ENCODE results near the gene PTPN12.
"Not testable (repeated sequence)": the region's sequence is repeated elsewhere in the genome, so short reads cannot be mapped to it uniquely, and the experiment has no call there.

Gene PTPN12

DNA sequence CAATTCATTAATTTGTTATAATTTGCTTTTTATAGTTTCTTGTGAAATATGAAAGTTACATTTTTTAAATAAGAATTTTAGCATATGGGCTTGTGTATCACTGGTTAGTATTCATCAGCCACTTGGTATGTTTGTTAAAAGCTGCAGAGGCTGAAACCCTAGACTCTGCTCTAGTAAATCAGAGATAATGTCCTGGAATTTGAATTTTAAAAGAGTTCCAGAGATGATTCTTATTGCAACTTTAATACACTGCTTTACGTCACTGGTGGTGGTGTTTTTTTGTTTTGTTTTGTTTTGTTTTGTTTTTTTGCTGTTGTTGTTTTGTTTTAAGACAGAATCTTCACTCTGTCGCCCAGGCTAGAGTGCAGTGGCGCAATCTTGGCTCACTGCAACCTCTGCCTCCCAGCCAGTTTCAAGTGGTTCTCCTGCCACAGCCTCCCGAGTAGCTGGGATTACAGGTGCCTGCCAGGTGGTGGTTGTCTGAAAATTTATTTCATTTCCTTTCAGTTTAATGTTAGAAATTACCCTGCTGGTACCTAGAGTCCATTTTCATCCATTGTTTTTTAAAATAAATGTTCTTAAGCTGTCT, 43.8 kb downstream of the PTPN12 start:
- DNase-seq, result no peak

DNA sequence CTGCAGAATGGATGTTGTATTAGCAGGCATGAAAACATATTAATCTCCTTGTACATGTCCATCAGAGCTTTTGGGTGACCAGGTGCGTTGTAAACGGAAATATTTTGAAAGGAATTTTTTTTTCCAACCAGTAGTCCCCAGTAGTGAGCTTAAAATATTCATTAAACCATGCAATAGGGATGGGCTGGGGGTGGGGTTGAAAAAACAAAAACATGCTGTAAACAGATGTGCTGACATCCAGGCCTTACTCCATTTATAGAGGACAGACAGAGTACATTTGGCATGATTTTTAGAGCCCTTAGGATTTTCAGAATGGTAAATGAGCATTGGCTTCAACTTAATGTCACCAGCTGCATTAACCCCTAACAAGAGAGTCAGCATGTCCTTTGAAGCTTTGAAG, 50.2 kb downstream of the PTPN12 start:
- no peak for DNase-seq

DNA sequence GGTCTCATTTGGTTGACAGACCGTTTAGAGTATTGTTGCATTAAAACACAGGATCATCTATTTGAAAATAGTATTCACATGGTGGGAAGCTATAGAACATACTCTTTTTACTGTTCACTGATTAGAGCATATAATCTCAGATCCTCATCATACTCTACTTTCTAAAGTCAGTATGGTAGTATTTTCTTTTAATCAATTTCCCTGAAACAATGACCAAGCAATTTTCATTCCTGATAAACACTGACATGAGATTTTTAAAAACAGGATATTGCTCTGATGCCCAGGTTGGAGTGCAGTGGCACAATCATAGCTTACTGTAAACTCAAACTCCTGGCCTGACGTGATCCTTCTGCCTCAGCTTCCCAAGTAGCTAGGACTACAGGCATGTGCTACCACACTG, 63.9 kb downstream of the PTPN12 start:
- no peak for DNase-seq

- no peak for DNase-seq
Observed at GRCh38 chr7:77606562-77606961, 69.5 kb downstream of the PTPN12 start.

GRCh38 chr7:77619314-77619713, 82.2 kb downstream of the PTPN12 start:
- no peak for DNase-seq

- DNase-seq, result no peak
Observed at GRCh38 chr7:77626586-77627308, 89.7 kb downstream of the PTPN12 start.

DNA sequence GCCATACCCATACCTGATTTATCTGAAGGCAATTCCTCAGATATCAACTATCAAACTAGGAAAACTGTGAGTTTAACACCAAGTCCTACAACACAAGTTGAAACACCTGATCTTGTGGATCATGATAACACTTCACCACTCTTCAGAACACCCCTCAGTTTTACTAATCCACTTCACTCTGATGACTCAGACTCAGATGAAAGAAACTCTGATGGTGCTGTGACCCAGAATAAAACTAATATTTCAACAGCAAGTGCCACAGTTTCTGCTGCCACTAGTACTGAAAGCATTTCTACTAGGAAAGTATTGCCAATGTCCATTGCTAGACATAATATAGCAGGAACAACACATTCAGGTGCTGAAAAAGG, 90.2 kb downstream of the PTPN12 start:
- no peak for DNase-seq

- no peak for DNase-seq
Observed at GRCh38 chr7:77629797-77630196, 92.7 kb downstream of the PTPN12 start.

DNA sequence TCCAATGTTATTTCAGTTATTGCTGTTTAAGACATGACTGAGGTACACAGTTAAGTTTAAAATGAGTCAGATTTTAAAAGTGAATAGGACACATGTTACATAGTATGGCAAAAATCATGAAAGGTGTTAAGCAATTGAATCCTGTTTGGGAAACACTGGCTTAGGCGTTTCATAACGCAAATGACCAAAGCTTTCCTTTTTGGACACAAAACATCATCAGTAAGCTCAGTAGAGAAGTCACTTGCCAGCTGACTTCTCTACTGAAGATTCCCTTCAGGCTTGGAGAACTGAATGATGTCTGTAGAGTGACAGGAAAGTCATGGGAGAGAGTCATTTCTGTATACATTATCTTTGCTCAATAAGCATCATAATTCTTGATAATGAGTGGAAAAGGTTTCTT, 94.7 kb downstream of the PTPN12 start:
- no peak for DNase-seq

DNA sequence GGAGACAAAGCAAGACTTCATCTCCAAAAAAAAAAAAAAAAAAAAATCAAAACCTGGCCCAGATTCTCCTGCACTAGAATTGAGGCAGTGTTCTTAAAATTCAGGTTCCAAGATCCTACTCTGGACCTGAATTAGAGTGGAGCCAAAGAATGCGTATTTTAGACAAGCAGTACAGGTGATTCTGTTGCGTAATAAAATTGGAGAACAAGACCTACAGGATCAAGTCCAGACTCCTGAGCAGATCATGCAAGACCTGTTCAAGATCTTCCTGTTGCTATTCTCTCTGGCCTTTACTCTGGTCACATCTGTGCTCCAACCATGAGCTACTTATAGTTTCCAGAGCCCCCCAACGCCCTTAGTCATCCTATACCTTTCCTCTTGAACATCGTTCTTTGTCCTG, 107.7 kb downstream of the PTPN12 start:
- no peak for DNase-seq

- DNase-seq, result no peak
Observed at GRCh38 chr7:77648742-77649338, 111.7 kb downstream of the PTPN12 start.

GRCh38 chr7:77649716-77650349, 112.7 kb downstream of the PTPN12 start:
- DNase-seq, result no peak

GRCh38 chr7:77651575-77652162, 114.6 kb downstream of the PTPN12 start:
- no peak for DNase-seq

- DNase-seq, result not testable (repeated sequence)
Observed at GRCh38 chr7:77652826-77653225, 115.7 kb downstream of the PTPN12 start.

DNA sequence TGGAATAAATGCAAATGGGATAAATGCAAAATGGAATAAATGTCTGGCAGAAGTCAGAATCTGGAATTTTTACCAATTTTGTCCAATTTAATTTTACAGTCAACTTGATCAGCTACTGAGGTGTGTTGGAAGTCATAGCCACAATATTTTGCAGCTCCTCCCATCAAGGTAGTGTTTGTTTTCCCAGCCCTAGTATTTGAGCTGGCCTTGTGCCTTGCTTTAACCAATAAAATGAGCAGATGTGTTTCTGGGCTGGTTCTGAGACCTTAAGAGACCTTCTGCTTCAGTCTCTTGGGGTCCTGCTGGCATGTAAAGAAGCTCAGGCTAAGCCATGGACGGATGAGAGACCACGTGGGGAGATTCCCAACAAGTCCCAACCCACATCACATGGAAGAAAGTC, 116.5 kb downstream of the PTPN12 start:
- no peak for DNase-seq

- DNase-seq, result no peak
Observed at GRCh38 chr7:77655356-77655755, 118.3 kb downstream of the PTPN12 start.

DNA sequence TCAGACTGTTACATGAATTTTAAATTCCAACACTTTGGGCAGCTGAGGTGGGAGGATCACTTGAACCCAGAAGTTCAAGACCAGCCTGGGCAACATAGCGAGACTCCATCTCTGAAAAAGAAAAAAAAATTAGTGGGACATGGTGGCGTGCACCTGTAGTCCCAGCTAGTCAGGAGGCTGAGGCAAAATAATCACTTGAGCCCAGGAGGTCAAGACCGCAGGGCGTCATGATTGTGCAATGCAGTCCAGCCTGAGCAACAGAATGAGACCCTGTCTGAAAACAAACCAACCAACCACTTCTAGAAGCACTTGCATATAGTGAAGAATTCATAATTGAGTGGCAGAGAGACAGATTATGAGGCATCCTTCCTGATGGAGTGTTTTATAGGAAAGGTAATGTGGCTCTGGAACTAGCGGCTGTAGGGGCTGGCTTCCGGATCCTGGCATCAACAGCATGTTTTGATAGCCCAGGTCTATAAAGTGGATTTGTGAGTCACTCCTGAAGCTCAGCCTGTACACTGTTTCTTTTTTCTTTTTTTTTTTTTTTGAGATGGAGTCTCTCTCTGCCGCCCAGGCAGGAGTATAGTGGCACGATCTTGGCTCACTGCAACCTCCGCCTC, 118.9 kb downstream of the PTPN12 start:
- DNase-seq, result no peak

DNA sequence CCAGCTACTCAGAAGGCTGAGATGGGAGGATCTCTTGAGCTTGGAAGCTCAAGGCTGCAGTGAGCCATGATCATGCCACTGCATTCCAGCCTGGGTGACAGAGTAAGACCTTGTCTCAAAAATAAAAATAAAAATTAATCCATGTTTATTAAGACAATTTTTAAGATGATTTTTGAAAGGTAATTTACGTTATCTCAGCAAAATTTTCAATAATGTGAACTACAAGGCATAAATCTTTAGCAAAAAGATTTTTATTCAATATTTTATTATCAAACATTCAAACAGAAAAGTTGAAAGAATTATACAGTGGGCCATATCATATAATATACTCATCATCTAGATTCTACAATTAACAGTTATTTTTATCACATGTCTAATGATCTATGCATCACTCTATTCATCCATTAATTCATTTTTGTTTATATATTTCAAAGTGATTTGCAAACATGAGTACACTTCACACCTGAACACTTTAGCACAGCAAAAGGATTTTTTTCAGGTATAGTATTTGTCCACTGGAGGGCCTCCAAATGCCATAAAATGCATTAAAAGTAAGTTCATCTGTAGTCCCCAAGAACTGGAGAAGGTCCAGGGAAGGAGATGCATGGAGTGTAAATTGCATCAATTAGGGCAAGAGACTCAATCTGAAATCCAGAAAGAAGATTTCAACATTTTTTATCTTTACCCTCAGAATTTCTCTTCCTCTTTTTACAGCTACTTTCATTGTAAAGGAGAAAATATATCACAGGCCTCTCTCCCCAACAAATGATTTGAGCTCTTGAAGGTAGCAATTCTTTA, 120.5 kb downstream of the PTPN12 start:
- DNase-seq, result no peak

- DNase-seq, result no peak
Observed at GRCh38 chr7:77658928-77659327, 121.8 kb downstream of the PTPN12 start.

GRCh38 chr7:77661816-77662215, 124.7 kb downstream of the PTPN12 start:
- no peak for DNase-seq

DNA sequence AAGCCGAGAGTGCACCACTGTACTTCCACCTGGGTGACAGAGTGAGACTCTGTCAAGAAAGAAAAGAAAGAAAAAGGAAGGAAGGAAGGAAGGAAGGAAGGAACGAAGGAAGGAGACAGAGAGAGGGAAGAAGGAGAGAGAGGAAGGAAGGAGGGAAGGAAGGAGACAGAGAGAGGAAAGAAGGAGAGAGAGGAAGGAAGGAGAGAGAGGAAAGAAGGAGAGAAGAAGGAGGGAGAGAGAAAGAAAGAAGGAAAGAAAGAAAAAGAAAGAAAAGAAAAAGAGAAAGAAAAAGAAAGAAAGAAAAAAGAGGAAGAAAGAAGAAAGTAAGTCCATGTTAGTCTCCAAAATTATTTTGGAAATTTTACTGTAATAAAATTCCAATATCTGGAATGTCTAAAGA, 125.8 kb downstream of the PTPN12 start:
- DNase-seq, result no peak

- no peak for DNase-seq
Observed at GRCh38 chr7:77664715-77665114, 127.6 kb downstream of the PTPN12 start.
